Progenitor cell of endocrine pancreas (in vitro differentiated cells): ENCODE data around the gene TEX2. TPM values are rescaled to one million over a fixed set of nuclear protein-coding genes. Genes with fewer than 3 reads are reported as not detected.
"Not testable (repeated sequence)": the region's sequence is repeated elsewhere in the genome, so short reads cannot be mapped to it uniquely, and the experiment has no call there.

Experiments
- DNase-seq: peaks from one replicate; pipeline ENCODE4 v3.0.0; 2021; ENCODE audit warnings: low spot score; ENCODE audit not compliant: unreplicated experiment
- H3K27ac Mint-ChIP-seq: 2 replicates; pipeline ENCODE4 v1.8.0; 2021; ENCODE audit warnings: mild to moderate bottlenecking, moderate library complexity, mixed read lengths
- H3K27me3 Mint-ChIP-seq: 2 replicates; pipeline ENCODE4 v1.8.0; 2021; ENCODE audit warnings: mixed read lengths
- H3K36me3 Mint-ChIP-seq: 2 replicates; pipeline ENCODE4 v1.8.0; 2022; ENCODE audit warnings: mixed read lengths; ENCODE audit not compliant: insufficient read depth
- H3K4me1 Mint-ChIP-seq: 2 replicates; pipeline ENCODE4 v1.8.0; 2021; ENCODE audit warnings: low read depth, mixed read lengths
- H3K4me3 Mint-ChIP-seq: 2 replicates; pipeline ENCODE4 v1.8.0; 2021; ENCODE audit warnings: low read depth, mild to moderate bottlenecking, moderate library complexity, mixed read lengths
- H3K9me3 Mint-ChIP-seq: 2 replicates; pipeline ENCODE4 v1.8.0; 2021; ENCODE audit warnings: low read depth, mixed read lengths
- total RNA-seq: library from RNA; stranded (reverse); gene quantifications from 2 replicates; pipeline ENCODE4 v1.2.1, GENCODE V29; 2021
- TF ChIP-seq, protein P1 (sequence below): fragments of 200-600 bp; sonication (generic); IDR thresholded peaks from one replicate; pipeline ENCODE4 v1.5.0; 2021; ENCODE audit warnings: antibody characterized with exemption, mild to moderate bottlenecking; ENCODE audit not compliant: unreplicated experiment

TEX2 gene
- total RNA-seq, 1 donor from 2014 or later = 30.2 TPM

DNA sequence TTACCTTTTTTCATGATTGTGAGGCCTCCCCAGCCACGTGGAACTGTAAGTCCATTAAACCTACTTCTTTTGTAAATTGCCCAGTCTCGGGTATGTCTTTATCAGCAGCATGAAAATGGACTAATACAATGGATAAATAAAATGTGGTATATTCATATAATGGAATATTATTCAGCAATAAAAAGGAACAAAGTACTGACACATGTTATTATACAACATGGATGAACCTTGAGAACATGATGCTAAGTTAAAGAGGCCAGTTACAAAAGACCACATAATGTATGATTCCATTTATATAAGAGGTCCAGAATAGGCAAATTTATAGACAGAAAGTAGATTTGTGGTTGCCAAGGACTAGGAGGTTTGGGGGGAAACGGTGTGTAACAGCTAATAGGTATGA lies 138.5 kb downstream of the TEX2 start:
- TF ChIP-seq, protein P1, sequence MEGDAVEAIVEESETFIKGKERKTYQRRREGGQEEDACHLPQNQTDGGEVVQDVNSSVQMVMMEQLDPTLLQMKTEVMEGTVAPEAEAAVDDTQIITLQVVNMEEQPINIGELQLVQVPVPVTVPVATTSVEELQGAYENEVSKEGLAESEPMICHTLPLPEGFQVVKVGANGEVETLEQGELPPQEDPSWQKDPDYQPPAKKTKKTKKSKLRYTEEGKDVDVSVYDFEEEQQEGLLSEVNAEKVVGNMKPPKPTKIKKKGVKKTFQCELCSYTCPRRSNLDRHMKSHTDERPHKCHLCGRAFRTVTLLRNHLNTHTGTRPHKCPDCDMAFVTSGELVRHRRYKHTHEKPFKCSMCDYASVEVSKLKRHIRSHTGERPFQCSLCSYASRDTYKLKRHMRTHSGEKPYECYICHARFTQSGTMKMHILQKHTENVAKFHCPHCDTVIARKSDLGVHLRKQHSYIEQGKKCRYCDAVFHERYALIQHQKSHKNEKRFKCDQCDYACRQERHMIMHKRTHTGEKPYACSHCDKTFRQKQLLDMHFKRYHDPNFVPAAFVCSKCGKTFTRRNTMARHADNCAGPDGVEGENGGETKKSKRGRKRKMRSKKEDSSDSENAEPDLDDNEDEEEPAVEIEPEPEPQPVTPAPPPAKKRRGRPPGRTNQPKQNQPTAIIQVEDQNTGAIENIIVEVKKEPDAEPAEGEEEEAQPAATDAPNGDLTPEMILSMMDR = no peak
- no peak overlapping the region for H3K4me3 Mint-ChIP-seq
- H3K27me3 Mint-ChIP-seq = no peaks in the 10 kb centered on the region
- peaks cover 7% of the 10 kb centered on the region for H3K36me3 Mint-ChIP-seq
- H3K4me1 Mint-ChIP-seq = peaks cover 28% of the 10 kb centered on the region
- no peak overlapping the region for H3K27ac Mint-ChIP-seq
- no peak for DNase-seq
- H3K9me3 Mint-ChIP-seq = peaks cover 3% of the 10 kb centered on the region

DNA sequence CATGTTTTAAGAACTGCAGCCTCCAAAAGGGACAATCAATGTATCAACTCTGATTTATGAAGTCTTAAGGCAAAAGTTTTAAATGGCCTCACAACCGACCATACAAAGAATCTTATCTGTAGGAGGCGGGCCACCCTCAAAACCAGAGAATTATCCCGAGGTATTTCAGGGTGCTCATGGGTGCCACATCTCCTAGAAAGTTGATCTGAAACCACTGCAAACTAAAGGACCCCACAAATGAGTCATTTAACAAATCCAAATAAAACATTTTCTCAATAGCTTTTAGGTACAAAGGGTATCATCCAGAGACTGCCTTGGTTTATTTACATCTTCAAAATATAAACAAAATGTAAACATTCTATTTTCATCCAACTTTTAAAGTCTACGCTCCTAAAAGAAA lies 139.9 kb downstream of the TEX2 start:
- Mint-ChIP-seq H3K9me3 (peaks cover 3% of the 10 kb centered on the region), H3K36me3 (peaks cover 7% of the 10 kb centered on the region), H3K4me1 (peaks cover 26% of the 10 kb centered on the region), H3K27me3 (no peaks in the 10 kb centered on the region), H3K4me3 (no peak overlapping the region), H3K27ac (no peak overlapping the region)
- DNase-seq = no peak
- TF ChIP-seq, protein P1 = no peak

DNA sequence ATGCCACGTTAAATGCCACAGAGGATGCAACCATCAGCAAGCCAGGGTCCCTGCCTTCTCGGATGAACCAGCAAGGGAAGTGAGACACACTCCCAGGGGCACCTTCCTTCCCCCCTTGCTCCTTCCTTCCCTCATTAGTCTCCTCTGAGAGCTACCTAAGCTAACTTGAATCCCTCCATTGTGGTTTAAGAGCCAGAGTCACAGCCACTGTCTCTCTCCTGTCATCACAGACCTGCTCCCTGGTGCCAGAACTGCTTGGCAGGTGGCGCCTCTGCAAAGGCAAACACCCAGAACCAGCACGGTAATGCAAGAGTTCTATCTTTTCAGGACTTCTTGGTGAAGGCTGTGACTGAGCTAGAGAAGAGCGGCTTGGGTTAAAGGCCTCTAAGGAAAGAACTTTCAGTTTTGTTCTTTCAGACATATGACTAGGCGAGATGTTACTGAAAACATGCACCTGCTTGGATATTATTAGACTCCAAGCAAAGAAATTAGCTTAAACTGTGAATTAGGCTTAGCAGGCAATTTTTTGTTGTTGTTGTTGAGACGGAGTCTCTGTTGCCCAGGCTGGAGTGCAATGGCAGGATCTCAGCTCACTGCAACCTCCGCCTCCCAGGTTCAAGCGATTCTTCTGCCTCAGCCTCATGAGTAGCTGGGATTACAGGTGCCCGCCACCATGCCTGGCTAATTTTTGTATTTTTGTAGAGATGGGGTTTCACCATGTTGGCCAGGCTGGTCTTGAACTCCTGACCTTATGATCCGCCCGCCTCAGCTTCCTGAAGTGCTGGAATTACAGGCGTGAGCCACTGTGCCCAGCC lies 141.9 kb downstream of the TEX2 start:
- not testable (repeated sequence) for H3K27ac Mint-ChIP-seq, H3K4me3 Mint-ChIP-seq, H3K9me3 Mint-ChIP-seq, DNase-seq, H3K27me3 Mint-ChIP-seq, H3K36me3 Mint-ChIP-seq
- H3K4me1 Mint-ChIP-seq = peaks cover 18% of the 10 kb centered on the region

DNA sequence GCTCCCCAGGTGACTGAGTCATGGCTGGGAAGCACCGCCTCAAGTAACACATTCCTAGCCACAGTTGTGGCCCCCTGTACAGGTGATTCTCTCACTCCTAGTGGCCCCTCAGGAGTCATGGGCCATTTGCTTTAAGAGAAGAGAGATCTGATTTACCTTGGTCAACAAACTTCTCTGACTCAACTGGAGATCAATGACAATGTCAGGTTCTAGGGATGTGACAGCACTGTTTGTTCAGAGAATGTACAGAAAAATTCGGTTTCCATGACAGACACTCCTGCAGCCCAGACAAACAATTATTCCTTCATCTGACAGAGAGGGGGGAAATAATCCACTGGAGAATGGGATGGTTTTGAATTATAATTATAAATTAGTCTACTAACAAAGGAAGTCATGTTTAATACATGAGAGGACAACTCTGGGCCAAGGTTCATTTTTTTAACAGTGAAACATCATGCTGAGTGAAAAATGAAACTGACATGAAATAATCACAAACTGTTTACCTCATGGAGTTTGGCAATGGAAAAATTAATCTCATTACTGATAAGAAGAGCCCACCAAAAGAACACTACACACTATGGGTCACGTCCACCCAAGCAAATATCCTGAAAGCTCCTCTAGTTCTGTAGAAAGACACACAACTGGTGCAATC lies 142.8 kb downstream of the TEX2 start:
- TF ChIP-seq, protein P1 = no peak
- H3K27ac Mint-ChIP-seq = no peak overlapping the region

GRCh38 chr17:64117981-64118979 lies 144.8 kb downstream of the TEX2 start:
- H3K36me3 Mint-ChIP-seq = peaks cover 15% of the 10 kb centered on the region
- TF ChIP-seq, protein P1 = no peak
- no peak overlapping the region for H3K27ac Mint-ChIP-seq
- H3K9me3 Mint-ChIP-seq = peaks cover 4% of the 10 kb centered on the region
- no peaks in the 10 kb centered on the region for H3K27me3 Mint-ChIP-seq
- no peak for DNase-seq
- no peak overlapping the region for H3K4me3 Mint-ChIP-seq
- peaks cover 16% of the 10 kb centered on the region for H3K4me1 Mint-ChIP-seq

More for the DNA sequence above, 142.8 kb downstream of the TEX2 start:
- Mint-ChIP-seq H3K9me3 (peaks cover 3% of the 10 kb centered on the region), H3K4me1 (peaks cover 16% of the 10 kb centered on the region), H3K4me3 (no peak overlapping the region), H3K27me3 (no peaks in the 10 kb centered on the region), H3K36me3 (peaks cover 12% of the 10 kb centered on the region)
- no peak for DNase-seq
